ENCODE results near the gene COX7A2.

DNA sequence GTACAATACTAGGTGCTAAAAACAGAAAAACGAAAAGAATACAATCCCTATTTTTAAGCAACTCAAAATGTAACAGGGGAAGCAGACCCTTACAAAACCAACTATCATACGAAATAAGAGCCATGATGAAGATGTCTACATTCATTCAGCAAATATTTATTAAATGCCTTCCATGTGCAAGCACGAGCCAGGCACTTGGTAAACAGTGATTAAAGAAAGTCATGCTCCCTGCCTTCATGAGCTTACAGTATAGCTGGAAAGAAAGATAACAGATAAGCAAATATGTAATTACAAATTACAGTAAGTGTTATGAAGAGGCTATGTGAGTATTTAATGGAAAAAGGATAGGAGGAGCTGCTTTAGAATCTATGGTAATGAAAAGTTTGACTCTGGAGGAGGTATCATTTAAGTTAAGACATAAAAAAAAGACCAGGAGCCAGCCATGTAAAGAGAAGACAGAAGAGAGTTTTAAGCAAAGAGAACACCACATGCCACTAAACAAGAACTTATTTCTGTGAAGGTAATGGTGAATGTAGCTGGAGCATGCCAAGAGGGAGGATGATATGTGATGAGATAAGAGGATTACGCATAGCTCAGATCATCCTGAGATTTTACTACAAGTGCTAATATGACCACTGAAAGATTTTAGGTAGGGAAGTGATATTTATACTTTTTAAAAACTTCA is 19.3 kb upstream of the COX7A2 start:
- TF ChIP-seq, protein P1, sequence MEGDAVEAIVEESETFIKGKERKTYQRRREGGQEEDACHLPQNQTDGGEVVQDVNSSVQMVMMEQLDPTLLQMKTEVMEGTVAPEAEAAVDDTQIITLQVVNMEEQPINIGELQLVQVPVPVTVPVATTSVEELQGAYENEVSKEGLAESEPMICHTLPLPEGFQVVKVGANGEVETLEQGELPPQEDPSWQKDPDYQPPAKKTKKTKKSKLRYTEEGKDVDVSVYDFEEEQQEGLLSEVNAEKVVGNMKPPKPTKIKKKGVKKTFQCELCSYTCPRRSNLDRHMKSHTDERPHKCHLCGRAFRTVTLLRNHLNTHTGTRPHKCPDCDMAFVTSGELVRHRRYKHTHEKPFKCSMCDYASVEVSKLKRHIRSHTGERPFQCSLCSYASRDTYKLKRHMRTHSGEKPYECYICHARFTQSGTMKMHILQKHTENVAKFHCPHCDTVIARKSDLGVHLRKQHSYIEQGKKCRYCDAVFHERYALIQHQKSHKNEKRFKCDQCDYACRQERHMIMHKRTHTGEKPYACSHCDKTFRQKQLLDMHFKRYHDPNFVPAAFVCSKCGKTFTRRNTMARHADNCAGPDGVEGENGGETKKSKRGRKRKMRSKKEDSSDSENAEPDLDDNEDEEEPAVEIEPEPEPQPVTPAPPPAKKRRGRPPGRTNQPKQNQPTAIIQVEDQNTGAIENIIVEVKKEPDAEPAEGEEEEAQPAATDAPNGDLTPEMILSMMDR (IDR thresholded peaks at IDR 0.05; ENCODE audit: borderline replicate concordance, extremely low read depth, low read length, poor library complexity, severe bottlenecking), result no peak
- no peak for TF ChIP-seq EZH2 (IDR thresholded peaks at IDR 0.05; ENCODE audit: borderline replicate concordance, low read depth, low read length, severe bottlenecking)
